Measurements from ENCODE around the gene LEF1. TPM values are rescaled to one million over a fixed set of nuclear protein-coding genes. Genes with fewer than 3 reads are reported as not detected.

LEF1 gene
- total and polyA plus RNA-seq, 2 donors (not counting 1 experiment from before 2014, with no cell fraction given): 2.4 to 5.1 TPM

DNA sequence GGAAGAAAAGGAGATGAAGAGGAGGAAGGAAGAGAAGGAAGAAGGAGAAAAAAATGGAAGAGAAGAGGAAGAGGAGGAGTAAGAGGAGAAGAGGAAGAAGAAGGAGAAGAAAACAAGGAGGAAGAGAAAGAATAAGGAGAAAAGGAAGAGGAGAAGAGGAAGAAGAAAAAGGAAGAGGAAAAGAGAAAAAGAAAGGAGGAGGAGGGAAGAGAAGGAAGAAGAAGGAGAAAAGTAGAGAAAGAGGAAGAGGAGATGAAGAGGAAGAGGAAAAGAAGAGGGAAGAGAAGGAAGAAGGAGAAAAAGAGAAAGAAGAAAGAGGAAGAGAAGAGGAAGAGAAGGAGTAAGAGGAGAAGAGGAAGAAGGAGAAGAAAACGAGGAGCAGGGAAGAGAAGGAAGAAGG lies 11.8 kb upstream of the LEF1 start:
- intact Hi-C loops (cut with micrococcal nuclease): no loop called here

GRCh38 chr4:108175966-108176365 lies 7.2 kb upstream of the LEF1 start:
- Histone ChIP-seq H3K79me2 (ENCODE audit: control insufficient read depth, insufficient read depth, low read length) (no peaks in the 10 kb centered on the region), H3K9me3 (ENCODE audit: control extremely low read depth in 1 of 3, control insufficient read depth in 2 of 3, insufficient read depth in 1 of 3, low read length in 2 of 3) (peaks cover 0 to 12% (median 0%) of the 10 kb centered on the region in 3 donors), H3K9ac (ENCODE audit: low read length) (no peak overlapping the region), H3K4me3 (ENCODE audit: control extremely low read depth in 1 of 5, extremely low read depth in 1 of 5, insufficient read depth in 1 of 5, low read depth in 2 of 5, low read length in 4 of 5) (no peak overlapping the region), H3K36me3 (replicated peaks in 1 of 2; ENCODE audit: control extremely low read depth in 1 of 2, control insufficient read depth in 1 of 2, extremely low read depth in 1 of 2, insufficient read depth in 2 of 2, low read length in 1 of 2) (no peaks in the 10 kb centered on the region), H4K20me1 (ENCODE audit: control insufficient read depth, insufficient read depth, low read length, poor library complexity, severe bottlenecking) (no peaks in the 10 kb centered on the region), H3K27ac (ENCODE audit: low read length in 2 of 2) (no peak overlapping the region), H3K27me3 (replicated peaks in 1 of 4; ENCODE audit: control extremely low read depth in 1 of 4, control insufficient read depth in 3 of 4, insufficient read depth in 4 of 4, low read length in 3 of 4) (peaks cover 0 to 27% (median 17%) of the 10 kb centered on the region in 4 experiments), H2AFZ (ENCODE audit: insufficient read depth, low read depth, low read length, poor library complexity, severe bottlenecking) (no peak overlapping the region), H3K4me1 (ENCODE audit: control insufficient read depth in 2 of 2, insufficient read depth in 2 of 2, low read length in 2 of 2) (peaks cover 16 to 19% of the 10 kb centered on the region in 2 donors), H3K4me2 (replicated peaks; ENCODE audit: low read depth, low read length, poor library complexity, severe bottlenecking) (no peak overlapping the region)
- 89% methylated on average over 1 of the region's 3 CpGs for WGBS (ENCODE audit: insufficient coverage)
- no peak overlapping the region for H3K27ac Mint-ChIP-seq
- H3K9me3 Mint-ChIP-seq (ENCODE audit: insufficient read depth): no peaks in the 10 kb centered on the region
- CTCF ChIA-PET: no interaction called here
- H3K27me3 Mint-ChIP-seq: peaks cover 50% of the 10 kb centered on the region
- DNase-seq (no peak), ATAC-seq (ENCODE audit: low read depth) (no peak)
- intact Hi-C loops (cut with micrococcal nuclease): no loop called here
- TF ChIP-seq EZH2 (IDR thresholded peaks at IDR 0.05; ENCODE audit: borderline replicate concordance, insufficient read depth, low read depth, low read length, poor library complexity, severe bottlenecking): no peak
- TF ChIP-seq, protein P1, sequence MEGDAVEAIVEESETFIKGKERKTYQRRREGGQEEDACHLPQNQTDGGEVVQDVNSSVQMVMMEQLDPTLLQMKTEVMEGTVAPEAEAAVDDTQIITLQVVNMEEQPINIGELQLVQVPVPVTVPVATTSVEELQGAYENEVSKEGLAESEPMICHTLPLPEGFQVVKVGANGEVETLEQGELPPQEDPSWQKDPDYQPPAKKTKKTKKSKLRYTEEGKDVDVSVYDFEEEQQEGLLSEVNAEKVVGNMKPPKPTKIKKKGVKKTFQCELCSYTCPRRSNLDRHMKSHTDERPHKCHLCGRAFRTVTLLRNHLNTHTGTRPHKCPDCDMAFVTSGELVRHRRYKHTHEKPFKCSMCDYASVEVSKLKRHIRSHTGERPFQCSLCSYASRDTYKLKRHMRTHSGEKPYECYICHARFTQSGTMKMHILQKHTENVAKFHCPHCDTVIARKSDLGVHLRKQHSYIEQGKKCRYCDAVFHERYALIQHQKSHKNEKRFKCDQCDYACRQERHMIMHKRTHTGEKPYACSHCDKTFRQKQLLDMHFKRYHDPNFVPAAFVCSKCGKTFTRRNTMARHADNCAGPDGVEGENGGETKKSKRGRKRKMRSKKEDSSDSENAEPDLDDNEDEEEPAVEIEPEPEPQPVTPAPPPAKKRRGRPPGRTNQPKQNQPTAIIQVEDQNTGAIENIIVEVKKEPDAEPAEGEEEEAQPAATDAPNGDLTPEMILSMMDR (IDR thresholded peaks at IDR 0.05): no peak
- no peak overlapping the region for H3K4me3 Mint-ChIP-seq
- POLR2A ChIA-PET: no interaction called here
- peaks cover 17% of the 10 kb centered on the region for H3K4me1 Mint-ChIP-seq

More for the DNA sequence above, 11.8 kb upstream of the LEF1 start:
- 67% methylated on average over 1 of the region's 1 CpG for WGBS (ENCODE audit: insufficient coverage)
- no peaks in the 10 kb centered on the region for H4K20me1 ChIP-seq (ENCODE audit: control insufficient read depth, insufficient read depth, low read length, poor library complexity, severe bottlenecking)
- H3K4me3 Mint-ChIP-seq: no peak overlapping the region
- H2AFZ ChIP-seq (ENCODE audit: insufficient read depth, low read depth, low read length, poor library complexity, severe bottlenecking): no peak overlapping the region
- H3K4me1 ChIP-seq (ENCODE audit: control insufficient read depth in 2 of 2, insufficient read depth in 2 of 2, low read length in 2 of 2): no peaks in the 10 kb centered on the region
- H3K4me1 Mint-ChIP-seq: no peaks in the 10 kb centered on the region
- ATAC-seq (ENCODE audit: low read depth): no peak
- H3K36me3 ChIP-seq (replicated peaks in 1 of 2; ENCODE audit: control extremely low read depth in 1 of 2, control insufficient read depth in 1 of 2, extremely low read depth in 1 of 2, insufficient read depth in 2 of 2, low read length in 1 of 2): no peaks in the 10 kb centered on the region
- TF ChIP-seq, protein P1 (IDR thresholded peaks at IDR 0.05): peak; percentile 64
- no peak for TF ChIP-seq EZH2 (IDR thresholded peaks at IDR 0.05; ENCODE audit: borderline replicate concordance, insufficient read depth, low read depth, low read length, poor library complexity, severe bottlenecking)
- peaks cover 0 to 2% (median 0%) of the 10 kb centered on the region in 4 experiments for H3K27me3 ChIP-seq (replicated peaks in 1 of 4; ENCODE audit: control extremely low read depth in 1 of 4, control insufficient read depth in 3 of 4, insufficient read depth in 4 of 4, low read length in 3 of 4)
- H3K9ac ChIP-seq (ENCODE audit: low read length): no peak overlapping the region
- H3K9me3 Mint-ChIP-seq (ENCODE audit: insufficient read depth): no peaks in the 10 kb centered on the region
- no peak overlapping the region for H3K4me3 ChIP-seq (ENCODE audit: control extremely low read depth in 1 of 5, extremely low read depth in 1 of 5, insufficient read depth in 1 of 5, low read depth in 2 of 5, low read length in 4 of 5)
- peaks cover 27% of the 10 kb centered on the region for H3K27me3 Mint-ChIP-seq
- POLR2A ChIA-PET: no interaction called here
- H3K27ac Mint-ChIP-seq: no peak overlapping the region
- H3K4me2 ChIP-seq (replicated peaks; ENCODE audit: low read depth, low read length, poor library complexity, severe bottlenecking): no peak overlapping the region
- CTCF ChIA-PET: no interaction called here
- H3K27ac ChIP-seq (ENCODE audit: low read length in 2 of 2): no peak overlapping the region
- no peaks in the 10 kb centered on the region for H3K79me2 ChIP-seq (ENCODE audit: control insufficient read depth, insufficient read depth, low read length)
- H3K9me3 ChIP-seq (ENCODE audit: control extremely low read depth in 1 of 3, control insufficient read depth in 2 of 3, insufficient read depth in 1 of 3, low read length in 2 of 3): no peaks in the 10 kb centered on the region
- no peak for DNase-seq

All from B cell (primary cell).